Thyroid gland (tissue), 4 donors: ENCODE data around the gene GRIA4. TPM values are rescaled to one million over a fixed set of nuclear protein-coding genes. Genes with fewer than 3 reads are reported as not detected.

ENCODE experiments used
- DNase-seq, 2 donors: peaks; one replicate each; pipeline ENCODE4 v3.0.0-alpha.2; 2019
- H3K27ac ChIP-seq, 3 donors: fragments of 200-600 bp; sonication (generic); 1 replicate in 2 of 3; 2 replicates in 1 of 3; pipeline ENCODE4 v1.5.1; 2016 to 2019; ENCODE audit warnings: mild to moderate bottlenecking in 1 of 3, moderate library complexity in 1 of 3
- H3K27me3 ChIP-seq: fragments of 200-600 bp; sonication (generic); one replicate; pipeline ENCODE4 v1.5.1; 2019
- H3K36me3 ChIP-seq, 2 donors: fragments of 200-600 bp; sonication (generic); one replicate each; pipeline ENCODE4 v1.5.1; 2016 to 2019
- H3K4me1 ChIP-seq, 2 donors: fragments of 200-600 bp; sonication (generic); one replicate each; pipeline ENCODE4 v1.5.1; 2017 to 2019
- H3K4me3 ChIP-seq, 3 donors: fragments of 200-600 bp; sonication (generic); replicated peaks in 1 of 3; 1 replicate in 2 of 3; 2 replicates in 1 of 3; pipeline ENCODE4 v1.5.1; 2016; ENCODE audit warnings: mild to moderate bottlenecking in 1 of 3
- H3K9me3 ChIP-seq: fragments of 200-600 bp; sonication (generic); one replicate; pipeline ENCODE4 v1.5.1; 2017
- POLR2A ChIP-seq, 2 donors: fragments of 450-650 bp; IDR thresholded peaks; one replicate each; pipeline ENCODE4 v1.6.1; 2017; ENCODE audit warnings: antibody characterized with exemption in 2 of 2, mild to moderate bottlenecking in 2 of 2, moderate library complexity in 1 of 2
- WGBS, 2 donors: methylation state at CpG; one replicate each; pipeline ENCODE4 v1.1.5; 2017; 5-methylcytosine and 5-hydroxymethylcytosine counted together
- intact Hi-C: fragments of 100-400 bp; cut with DNase I; formaldehyde crosslinking; loops from one replicate; pipeline ENCODE4 v1.15.1; 2023
- total RNA-seq, 4 donors: library from RNA; depleted of rRNA; stranded (reverse); fragments of >200 nt; gene quantifications; one replicate each; pipeline ENCODE4 v1.2.3, GENCODE V29; 2016
- TF ChIP-seq, protein P1 (sequence below), 6 experiments: fragments of 200-600 bp in 3 of 6; fragments of 450-650 bp in 3 of 6; sonication (generic) in 3 of 6; IDR thresholded peaks; one replicate each; pipeline ENCODE4 v1.5.1; 2016 to 2019; ENCODE audit warnings: antibody characterized with exemption in 6 of 6, mild to moderate bottlenecking in 2 of 6, inconsistent platforms in 1 of 6, moderate library complexity in 1 of 6

Gene GRIA4
- total RNA-seq, 4 donors from 2014 or later = 0.11 TPM; not detected in 3

DNA sequence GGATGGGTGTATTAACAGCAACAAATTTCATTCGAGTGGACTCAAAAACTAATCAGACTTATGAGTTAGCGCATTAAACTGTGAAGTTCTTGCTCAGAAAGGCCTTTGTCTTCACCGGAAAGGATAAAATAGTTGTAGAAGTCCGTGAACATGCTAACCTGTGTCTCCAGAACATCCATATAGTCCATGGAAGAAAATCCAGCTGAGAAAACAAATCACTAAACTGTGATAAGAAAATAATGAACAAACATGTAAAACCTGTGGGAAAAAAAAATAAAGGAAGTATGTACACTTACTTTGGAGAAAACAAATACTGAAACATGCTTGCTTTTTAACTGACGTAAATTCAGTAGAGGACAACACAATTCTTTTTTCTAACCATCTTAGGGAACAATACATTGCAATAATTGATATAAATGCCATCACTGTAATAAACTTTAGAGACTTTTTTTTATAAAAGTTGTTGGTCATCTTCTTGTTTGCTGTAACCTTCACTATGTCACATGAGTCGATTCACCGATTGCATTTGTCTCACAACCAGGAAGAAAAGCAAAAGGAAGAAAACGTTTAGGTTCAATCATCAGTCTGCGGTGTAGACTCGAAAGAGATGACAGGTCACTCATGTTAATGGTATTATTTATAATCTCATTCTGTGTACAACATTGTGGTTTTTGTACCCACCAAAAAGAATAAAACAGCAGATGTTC is 370.3 kb downstream of the GRIA4 start:
- Histone ChIP-seq H3K9me3 (no peaks in the 10 kb centered on the region), H3K36me3 (no peaks in the 10 kb centered on the region), H3K4me1 (no peaks in the 10 kb centered on the region), H3K27ac (no peak overlapping the region), H3K27me3 (no peaks in the 10 kb centered on the region), H3K4me3 (no peak overlapping the region)
- intact Hi-C loops = no loop called here
- WGBS, 2 donors = 94 to 95% methylated on average over 10 of the region's 10 CpGs
- DNase-seq = no peak
- TF ChIP-seq, protein P1, sequence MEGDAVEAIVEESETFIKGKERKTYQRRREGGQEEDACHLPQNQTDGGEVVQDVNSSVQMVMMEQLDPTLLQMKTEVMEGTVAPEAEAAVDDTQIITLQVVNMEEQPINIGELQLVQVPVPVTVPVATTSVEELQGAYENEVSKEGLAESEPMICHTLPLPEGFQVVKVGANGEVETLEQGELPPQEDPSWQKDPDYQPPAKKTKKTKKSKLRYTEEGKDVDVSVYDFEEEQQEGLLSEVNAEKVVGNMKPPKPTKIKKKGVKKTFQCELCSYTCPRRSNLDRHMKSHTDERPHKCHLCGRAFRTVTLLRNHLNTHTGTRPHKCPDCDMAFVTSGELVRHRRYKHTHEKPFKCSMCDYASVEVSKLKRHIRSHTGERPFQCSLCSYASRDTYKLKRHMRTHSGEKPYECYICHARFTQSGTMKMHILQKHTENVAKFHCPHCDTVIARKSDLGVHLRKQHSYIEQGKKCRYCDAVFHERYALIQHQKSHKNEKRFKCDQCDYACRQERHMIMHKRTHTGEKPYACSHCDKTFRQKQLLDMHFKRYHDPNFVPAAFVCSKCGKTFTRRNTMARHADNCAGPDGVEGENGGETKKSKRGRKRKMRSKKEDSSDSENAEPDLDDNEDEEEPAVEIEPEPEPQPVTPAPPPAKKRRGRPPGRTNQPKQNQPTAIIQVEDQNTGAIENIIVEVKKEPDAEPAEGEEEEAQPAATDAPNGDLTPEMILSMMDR (IDR thresholded peaks at IDR 0.05) = no peak
- no peak for TF ChIP-seq POLR2A (IDR thresholded peaks at IDR 0.05)

DNA sequence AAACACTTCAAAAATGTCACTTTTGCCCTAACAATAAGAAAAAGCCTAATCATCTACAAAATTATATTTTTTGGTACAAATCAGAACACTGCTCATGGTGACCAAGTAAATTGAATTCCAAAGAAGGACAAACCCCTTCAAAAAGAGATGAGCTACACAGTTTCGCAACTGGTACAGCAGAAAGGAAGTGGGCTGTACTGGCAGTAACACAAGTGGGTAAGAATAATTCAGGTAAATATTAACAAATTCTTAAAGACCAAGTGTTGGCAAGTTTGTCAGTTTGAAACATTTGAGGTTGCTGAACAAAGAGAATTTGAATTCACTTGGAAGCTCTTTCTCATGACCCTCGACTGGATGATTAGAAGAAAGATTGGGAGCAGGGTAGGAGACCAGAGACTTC is 376.7 kb downstream of the GRIA4 start:
- DNase-seq = no peak
- WGBS, 2 donors = 90 to 91% methylated on average over 2 of the region's 2 CpGs

DNA sequence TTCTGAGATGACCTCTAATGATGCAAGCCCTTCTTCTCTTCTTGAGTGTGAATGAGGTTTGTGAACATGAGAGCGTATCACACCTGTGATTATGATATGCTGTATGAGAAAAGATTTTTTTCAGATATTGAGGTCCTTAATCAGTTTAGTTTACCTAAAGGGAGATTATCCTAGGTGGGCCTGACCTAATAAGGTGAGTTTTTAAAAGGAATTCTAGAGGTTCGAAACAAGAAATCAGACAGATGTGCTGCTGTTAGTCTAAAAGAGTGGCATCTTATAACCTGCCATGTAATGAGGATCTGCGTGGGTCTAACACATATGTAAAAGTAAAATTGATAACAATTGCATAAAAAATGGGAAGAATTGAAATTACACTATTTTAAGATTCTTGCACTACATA is 378.3 kb downstream of the GRIA4 start:
- Histone ChIP-seq H3K9me3 (no peaks in the 10 kb centered on the region), H3K4me1 (no peaks in the 10 kb centered on the region), H3K27ac (no peak overlapping the region), H3K36me3 (no peaks in the 10 kb centered on the region), H3K4me3 (no peak overlapping the region), H3K27me3 (no peaks in the 10 kb centered on the region)
- 92 to 94% methylated on average over 3 of the region's 3 CpGs for WGBS, 2 donors
- intact Hi-C loops = no loop called here
- TF ChIP-seq, protein P1 (IDR thresholded peaks at IDR 0.05) = no peak
- DNase-seq = no peak

More for the DNA sequence above, 376.7 kb downstream of the GRIA4 start:
- H3K4me3 ChIP-seq = no peak overlapping the region
- no peaks in the 10 kb centered on the region for H3K36me3 ChIP-seq
- TF ChIP-seq, protein P1 (IDR thresholded peaks at IDR 0.05) = no peak
- TF ChIP-seq POLR2A (IDR thresholded peaks at IDR 0.05) = no peak
- no peaks in the 10 kb centered on the region for H3K9me3 ChIP-seq
- intact Hi-C loops = no loop called here
- H3K27ac ChIP-seq = no peak overlapping the region
- H3K4me1 ChIP-seq = no peaks in the 10 kb centered on the region
- H3K27me3 ChIP-seq = no peaks in the 10 kb centered on the region

DNA sequence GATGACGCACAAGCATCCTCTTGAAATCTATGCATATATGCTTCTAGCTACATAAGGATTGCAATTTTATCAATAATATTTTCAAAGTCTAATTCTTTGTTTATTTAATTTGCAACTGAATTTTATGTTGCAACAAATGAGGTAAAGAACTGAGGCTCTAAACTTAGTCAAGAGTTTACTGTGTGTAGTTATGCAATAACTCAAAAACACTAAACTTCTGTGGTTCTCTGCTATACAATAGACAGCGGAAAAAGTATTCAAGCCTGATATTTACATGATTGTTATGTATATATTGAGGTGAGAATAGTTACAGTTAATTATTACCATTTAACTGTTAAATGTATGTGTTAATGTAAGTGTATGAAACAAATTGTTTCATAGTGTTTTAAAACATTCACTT is 379.3 kb downstream of the GRIA4 start:
- 92 to 95% methylated on average over 2 of the region's 2 CpGs for WGBS, 2 donors

DNA sequence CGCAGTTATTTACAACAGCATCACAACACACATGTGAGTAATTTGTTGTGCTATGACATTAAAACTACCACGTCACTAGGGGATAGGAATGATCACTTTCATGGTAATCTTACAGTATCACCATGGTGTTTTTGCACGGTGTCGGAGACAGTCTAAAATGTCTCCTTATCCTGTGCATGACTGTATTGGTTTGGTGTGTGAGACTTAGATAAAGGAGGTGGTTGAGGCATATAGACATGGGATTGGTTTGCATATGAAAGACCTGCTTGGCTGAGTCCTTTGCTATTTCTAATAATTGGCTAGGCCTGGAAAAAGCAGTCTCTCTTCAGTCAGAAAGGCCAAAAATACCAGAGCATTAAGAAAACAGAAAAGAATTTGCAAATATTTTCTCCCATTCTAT is 382.0 kb downstream of the GRIA4 start:
- 96 to 98% methylated on average over 4 of the region's 4 CpGs for WGBS, 2 donors
- H3K27ac ChIP-seq = no peak overlapping the region
- H3K4me1 ChIP-seq = no peaks in the 10 kb centered on the region
- TF ChIP-seq, protein P1 (IDR thresholded peaks at IDR 0.05) = no peak
- no peak for TF ChIP-seq POLR2A (IDR thresholded peaks at IDR 0.05)
- peaks cover 5 to 9% of the 10 kb centered on the region in 2 donors for H3K36me3 ChIP-seq
- intact Hi-C loops = no loop called here
- H3K9me3 ChIP-seq = no peaks in the 10 kb centered on the region
- no peak overlapping the region for H3K4me3 ChIP-seq
- DNase-seq = no peak
- H3K27me3 ChIP-seq = no peaks in the 10 kb centered on the region

More for the DNA sequence above, 379.3 kb downstream of the GRIA4 start:
- no peaks in the 10 kb centered on the region for H3K4me1 ChIP-seq
- no peaks in the 10 kb centered on the region for H3K9me3 ChIP-seq
- intact Hi-C loops = no loop called here
- no peak overlapping the region for H3K4me3 ChIP-seq
- H3K36me3 ChIP-seq = no peaks in the 10 kb centered on the region
- DNase-seq = no peak
- H3K27me3 ChIP-seq = no peaks in the 10 kb centered on the region
- TF ChIP-seq, protein P1 (IDR thresholded peaks at IDR 0.05) = no peak
- TF ChIP-seq POLR2A (IDR thresholded peaks at IDR 0.05) = no peak
- H3K27ac ChIP-seq = no peak overlapping the region
